GM12874 (cell line): ENCODE measurements around the gene RBM18.

Source experiments
- CTCF ChIP-seq: IDR thresholded peaks from 2 replicates; pipeline ENCODE4 v1.5.1; 2011; ENCODE audit warnings: low read depth, mild to moderate bottlenecking, control low read depth, low read length, moderate library complexity; ENCODE audit not compliant: insufficient read depth

Gene RBM18

GRCh38 chr9:122294531-122294930, 29.9 kb upstream of the RBM18 start:
- no peak for TF ChIP-seq CTCF

GRCh38 chr9:122291458-122291857, 26.8 kb upstream of the RBM18 start:
- no peak for TF ChIP-seq CTCF

- no peak for TF ChIP-seq CTCF
Measured at GRCh38 chr9:122287214-122287720, 22.6 kb upstream of the RBM18 start.

- TF ChIP-seq CTCF, result no peak
Measured at GRCh38 chr9:122286764-122287163, 22.1 kb upstream of the RBM18 start.

- no peak for TF ChIP-seq CTCF
Measured at GRCh38 chr9:122281368-122281767, 16.7 kb upstream of the RBM18 start.

GRCh38 chr9:122277285-122277897, 12.8 kb upstream of the RBM18 start:
- no peak for TF ChIP-seq CTCF

- no peak for TF ChIP-seq CTCF
Measured at GRCh38 chr9:122276096-122276495, 11.5 kb upstream of the RBM18 start.

- TF ChIP-seq CTCF, result no peak
Measured at GRCh38 chr9:122274055-122274454, 9.4 kb upstream of the RBM18 start.
